Endothelial cell of umbilical vein (primary cell): ENCODE results near the gene MRGPRF. TPM values are rescaled to one million over a fixed set of nuclear protein-coding genes. Genes with fewer than 3 reads are reported as not detected.

Source experiments
- BruUV-seq: library from RNA; stranded (reverse); fragments of 400-500 nt; replicated peaks from 2 replicates; lab custom pipeline; 2021; lab: Mats Ljungman, UMichigan
- CTCF ChIA-PET: fragments of 300-600, 350-600 bp; sonication (Branson Sonifier 250); formaldehyde crosslinking; loops from one replicate; lab custom pipeline; 2021; ENCODE audit warnings: antibody characterized with exemption, inconsistent platforms; lab: Charles Lee
- POLR2A ChIA-PET: fragments of 300-600, 350-600 bp; sonication (Branson Sonifier 250); formaldehyde crosslinking; loops from one replicate; lab custom pipeline; 2021; ENCODE audit warnings: antibody characterized with exemption, inconsistent platforms; lab: Charles Lee
- DNase-seq: peaks from one replicate; pipeline ENCODE4 v3.0.0-alpha.2; 2011; ENCODE audit warnings: low read depth, low spot score
- FAIRE-seq: peaks from 2 replicates; lab custom pipeline; 2011; peaks lifted over from hg19 to GRCh38; lab: Jason Lieb, UNC
- H2AFZ ChIP-seq: 2 replicates; pipeline ENCODE4 v1.6.0; 2012; ENCODE audit warnings: low read depth, low read length, control low read depth, inconsistent platforms
- H3K27ac ChIP-seq: 2 replicates; pipeline ENCODE4 v1.5.1; 2011; ENCODE audit warnings: low read depth, mild to moderate bottlenecking, control low read depth, low read length, moderate library complexity; ENCODE audit not compliant: insufficient read depth
- H3K27me3 ChIP-seq, 2 experiments: 2 replicates each; pipeline versions ENCODE4 v1.6.0 to v1.6.1; 2011; ENCODE audit warnings: low read length in 2 of 2, mixed read lengths in 1 of 2; ENCODE audit not compliant: control insufficient read depth in 2 of 2, insufficient read depth in 2 of 2
- H3K36me3 ChIP-seq, 2 experiments: 2 replicates in 1 of 2; 3 replicates in 1 of 2; pipeline ENCODE4 v1.5.1; 2011; ENCODE audit warnings: low read length in 2 of 2, mild to moderate bottlenecking in 1 of 2, moderate library complexity in 1 of 2; ENCODE audit not compliant: control insufficient read depth in 2 of 2, insufficient read depth in 2 of 2; ENCODE audit errors: extremely low read depth in 1 of 2
- H3K4me1 ChIP-seq: 3 replicates; pipeline ENCODE4 v1.5.1; 2011; ENCODE audit warnings: mild to moderate bottlenecking, low read length; ENCODE audit not compliant: control insufficient read depth, insufficient read depth; ENCODE audit errors: extremely low read depth
- H3K4me2 ChIP-seq: 2 replicates; pipeline ENCODE4 v1.6.1; 2011; ENCODE audit warnings: low read length, control low read depth, mixed read lengths; ENCODE audit not compliant: insufficient read depth
- H3K4me3 ChIP-seq, 3 experiments: fragments of 200-600 bp in 1 of 3; sonication (generic), shearing (Covaris generic) in 1 of 3; replicated peaks in 1 of 3; 2 replicates each; pipeline ENCODE4 v1.5.1; 2011 to 2016; ENCODE audit warnings: control low read depth in 3 of 3, low read length in 3 of 3, mild to moderate bottlenecking in 2 of 3, inconsistent platforms in 1 of 3, low read depth in 1 of 3, moderate library complexity in 1 of 3; ENCODE audit not compliant: insufficient read depth in 1 of 3
- H3K79me2 ChIP-seq: 2 replicates; pipeline ENCODE4 v1.6.0; 2012; ENCODE audit warnings: low read length, inconsistent platforms; ENCODE audit not compliant: control insufficient read depth, insufficient read depth
- H3K9ac ChIP-seq: replicated peaks from 2 replicates; pipeline ENCODE3; 2011; ENCODE audit warnings: low read length, control low read depth; ENCODE audit not compliant: insufficient read depth; ENCODE audit errors: extremely low read depth
- H3K9me1 ChIP-seq: replicated peaks from 3 replicates; pipeline ENCODE4 v1.6.0; 2011; ENCODE audit warnings: mild to moderate bottlenecking, low read length; ENCODE audit not compliant: control insufficient read depth, insufficient read depth; ENCODE audit errors: extremely low read depth
- H3K9me3 ChIP-seq: replicated peaks from 2 replicates; pipeline ENCODE4 v1.5.1; 2012; ENCODE audit warnings: low read length, inconsistent platforms; ENCODE audit not compliant: control insufficient read depth, insufficient read depth
- H4K20me1 ChIP-seq: replicated peaks from 2 replicates; pipeline ENCODE3; 2011; ENCODE audit warnings: mild to moderate bottlenecking, low read length; ENCODE audit not compliant: control insufficient read depth, insufficient read depth; ENCODE audit errors: extremely low read depth
- CTCF ChIP-seq, 2 donors: IDR thresholded peaks; 1 replicate in 1 of 2; 2 replicates in 1 of 2; pipeline ENCODE4 v1.5.1; 2011; ENCODE audit warnings: low read length in 2 of 2, mild to moderate bottlenecking in 2 of 2, moderate library complexity in 2 of 2, control low read depth in 1 of 2, inconsistent platforms in 1 of 2, low read depth in 1 of 2; ENCODE audit not compliant: insufficient read depth in 1 of 2; ENCODE audit errors: extremely low read depth in 1 of 2
- EZH2 ChIP-seq: IDR thresholded peaks from 2 replicates; pipeline ENCODE4 v1.6.1; 2012; ENCODE audit warnings: borderline replicate concordance, low read depth, mild to moderate bottlenecking, moderate library complexity, low read length, inconsistent platforms; ENCODE audit not compliant: severe bottlenecking
- FOS ChIP-seq: IDR thresholded peaks from 2 replicates; pipeline ENCODE4 v1.6.1; 2011; ENCODE audit warnings: mild to moderate bottlenecking, low read length, moderate library complexity, borderline replicate concordance; ENCODE audit not compliant: insufficient read depth
- GATA2 ChIP-seq: IDR thresholded peaks from 2 replicates; pipeline ENCODE4 v1.7.0; 2011; ENCODE audit warnings: low read depth, mild to moderate bottlenecking, moderate library complexity, mixed read lengths, low read length; ENCODE audit not compliant: insufficient read length, insufficient read depth
- JUN ChIP-seq: IDR thresholded peaks from 2 replicates; pipeline ENCODE4 v1.6.1; 2011; ENCODE audit warnings: borderline replicate concordance, low read depth; ENCODE audit not compliant: insufficient read length, insufficient read depth
- MAX ChIP-seq: IDR thresholded peaks from 2 replicates; pipeline ENCODE4 v1.6.1; 2011; ENCODE audit not compliant: insufficient read depth, insufficient read length
- MYC ChIP-seq: IDR thresholded peaks from one replicate; pipeline ENCODE4 v1.6.1; 2011; ENCODE audit warnings: mild to moderate bottlenecking, low read depth, low read length
- POLR2A ChIP-seq: IDR thresholded peaks from 2 replicates; pipeline ENCODE4 v1.6.1; 2012; ENCODE audit warnings: low read depth, mild to moderate bottlenecking, control low read depth, low read length
- POLR2AphosphoS5 ChIP-seq: IDR thresholded peaks from 2 replicates; pipeline ENCODE4 v1.6.1; 2012; ENCODE audit warnings: low read depth, mild to moderate bottlenecking, control low read depth, low read length, moderate library complexity; ENCODE audit not compliant: insufficient read depth
- dilution Hi-C: fragments of 300-500 bp; cut with MboI; formaldehyde crosslinking; loops from one replicate; pipeline ENCODE4 v1.15.0; 2019; ENCODE audit warnings: low sequenced_read_pairs; ENCODE audit not compliant: extremely low pct_ligation_motif_present
- intact Hi-C: fragments of 100-400 bp; cut with micrococcal nuclease; formaldehyde crosslinking; loops from one replicate; pipeline ENCODE4 v1.10.0; 2022
- polyA plus RNA-seq, 4 experiments: library from polyadenylated mRNA; depleted of rRNA in 3 of 4; stranded (reverse) in 3 of 4; unstranded in 1 of 4; fragments of >200 nt; gene quantifications; 2 replicates each; pipeline versions ENCODE4 v1.2.1 to v1.2.3, GENCODE V29; 2011 to 2012; ENCODE audit warnings: missing spikeins in 1 of 4
- total RNA-seq: library from RNA; stranded (reverse); gene quantifications from 2 replicates; pipeline ENCODE4 v1.2.3, GENCODE V29; 2021

MRGPRF gene
- total and polyA plus RNA-seq, 2 donors (not counting 3 experiments of a cell fraction or from before 2014, with no cell fraction given) = not detected

DNA sequence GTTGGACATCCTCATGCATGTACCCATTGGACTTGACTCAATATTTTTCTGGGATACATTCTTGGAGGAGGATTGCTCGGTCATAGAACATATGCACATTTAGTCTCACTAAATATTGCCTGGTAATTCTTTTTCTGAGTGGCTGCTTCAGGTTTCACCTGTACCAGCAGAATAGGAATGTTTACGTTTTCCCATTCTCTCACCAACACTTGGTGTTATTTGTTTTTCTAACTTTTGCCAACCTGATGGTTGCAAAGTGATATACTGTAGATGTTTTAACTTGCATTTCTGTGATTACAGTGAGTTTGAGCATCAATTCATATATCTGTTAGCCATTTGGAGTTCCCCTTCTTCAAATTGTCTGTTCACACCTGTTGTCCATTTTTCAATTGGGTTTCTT, 30.9 kb downstream of the MRGPRF start:
- dilution Hi-C loops (no loop called here), intact Hi-C loops (no loop called here)
- TF ChIP-seq MYC = no peak
- no peak for TF ChIP-seq GATA2
- TF ChIP-seq JUN = no peak
- no peak for TF ChIP-seq POLR2A
- TF ChIP-seq POLR2AphosphoS5 = no peak
- TF ChIP-seq EZH2 = no peak
- TF ChIP-seq CTCF (IDR thresholded peaks at IDR 0.05; ENCODE audit: extremely low read depth in 1 of 2, insufficient read depth in 1 of 2, low read depth in 1 of 2, low read length in 2 of 2) = no peak
- no peak for TF ChIP-seq FOS
- no peak for TF ChIP-seq MAX
- Histone ChIP-seq H3K9me3 (no peaks in the 10 kb centered on the region), H3K4me3 (no peak overlapping the region), H2AFZ (no peak overlapping the region), H3K9ac (no peak overlapping the region), H3K79me2 (no peaks in the 10 kb centered on the region), H3K27ac (no peak overlapping the region), H3K27me3 (peaks cover 3 to 10% of the 10 kb centered on the region in 2 experiments), H3K4me2 (no peak overlapping the region), H3K4me1 (no peaks in the 10 kb centered on the region), H3K36me3 (no peaks in the 10 kb centered on the region), H4K20me1 (no peaks in the 10 kb centered on the region), H3K9me1 (no peaks in the 10 kb centered on the region)
- no peak for FAIRE-seq
- ChIA-PET CTCF (interaction anchor here (1.0 kb wide), 1 partner anchor 33 kb away, joined by 3 read pairs; no protein-coding TSS in a partner anchor), POLR2A (no interaction called here)
- no TSS peak for BruUV-seq
- no peak for DNase-seq
